HepG2 (cell line): ENCODE measurements around the gene VAMP8. TPM values are rescaled to one million over a fixed set of nuclear protein-coding genes. Genes with fewer than 3 reads are reported as not detected.

Source experiments
- ELF1 ChIP-seq: sonication (generic); formaldehyde crosslinking; IDR thresholded peaks from 2 replicates; pipeline ENCODE4 v1.4.0; 2020; ENCODE audit warnings: missing genetic modification reagents
- GPN1 ChIP-seq: sonication (generic); formaldehyde crosslinking; IDR thresholded peaks from 2 replicates; pipeline ENCODE4 v1.5.1; 2020; ENCODE audit warnings: missing genetic modification reagents, borderline replicate concordance
- HMG20A ChIP-seq: IDR thresholded peaks from 2 replicates; pipeline ENCODE4 v1.6.1; 2016; ENCODE audit warnings: borderline replicate concordance
- JUNB ChIP-seq: sonication (generic); formaldehyde crosslinking; IDR thresholded peaks from 2 replicates; pipeline ENCODE4 v1.8.0; 2022; ENCODE audit warnings: missing genetic modification reagents, mild to moderate bottlenecking, borderline replicate concordance
- KDM4B ChIP-seq: sonication (generic); formaldehyde crosslinking; IDR thresholded peaks from 2 replicates; pipeline ENCODE4 v1.4.0; 2020; ENCODE audit warnings: missing genetic modification reagents
- MXD4 ChIP-seq: IDR thresholded peaks from 2 replicates; pipeline ENCODE4 v1.6.1; 2016; ENCODE audit warnings: mild to moderate bottlenecking, missing biosample characterization, missing genetic modification reagents
- NFKB2 ChIP-seq: sonication (generic); formaldehyde crosslinking; IDR thresholded peaks from 2 replicates; pipeline ENCODE4 v1.4.0; 2020; ENCODE audit warnings: missing genetic modification reagents, borderline replicate concordance
- RELA ChIP-seq: sonication (generic); formaldehyde crosslinking; IDR thresholded peaks from 2 replicates; pipeline ENCODE4 v1.4.0; 2020; ENCODE audit warnings: missing genetic modification reagents
- SMAD9 ChIP-seq: sonication (generic); formaldehyde crosslinking; IDR thresholded peaks from 2 replicates; pipeline ENCODE4 v1.5.1; 2020; ENCODE audit warnings: mild to moderate bottlenecking, missing genetic modification reagents
- SNRNP70 ChIP-seq: fragments of 200-400 bp; formaldehyde crosslinking; IDR thresholded peaks from 2 replicates; pipeline ENCODE4 v1.6.1; 2017; ENCODE audit warnings: mild to moderate bottlenecking, low read depth, low read length, moderate library complexity
- SOX13 ChIP-seq, 3 experiments: fragments of 450-650 bp in 1 of 3; sonication (generic) in 1 of 3; formaldehyde crosslinking in 1 of 3; IDR thresholded peaks in 2 of 3; conservative IDR thresholded peaks in 1 of 3; 2 replicates each; pipeline versions ENCODE4 v1.5.0 to v1.6.1; 2016 to 2020; ENCODE audit warnings: antibody characterized with exemption in 1 of 3, mild to moderate bottlenecking in 1 of 3, missing compliant biosample characterization in 1 of 3, missing genetic modification reagents in 1 of 3, moderate library complexity in 1 of 3
- ZBTB34 ChIP-seq: sonication (generic); formaldehyde crosslinking; IDR thresholded peaks from 2 replicates; pipeline ENCODE4 v1.8.0; 2022; ENCODE audit warnings: mild to moderate bottlenecking, missing genetic modification reagents
- ZNF276 ChIP-seq: sonication (generic); formaldehyde crosslinking; IDR thresholded peaks from 2 replicates; pipeline ENCODE4 v1.4.0; 2020; ENCODE audit warnings: mild to moderate bottlenecking, low read depth, missing genetic modification reagents
- ZNF383 ChIP-seq: sonication (generic); formaldehyde crosslinking; IDR thresholded peaks from 2 replicates; pipeline ENCODE4 v1.4.0; 2020; ENCODE audit warnings: missing genetic modification reagents, mild to moderate bottlenecking, borderline replicate concordance
- polyA plus RNA-seq, 8 experiments: library from polyadenylated mRNA; depleted of rRNA in 3 of 8; stranded (reverse) in 7 of 8; unstranded in 1 of 8; fragments of >200 nt; fragmentation: Illumina TruSeq in 4 of 8; extraction: Trizol in 4 of 8; gene quantifications; 2 replicates each; pipeline versions ENCODE4 v1.2.1 to v1.2.3, GENCODE V29; 2011 to 2016; ENCODE audit warnings: low read depth in 4 of 8, missing spikeins in 1 of 8, mixed read lengths in 1 of 8; ENCODE audit not compliant: insufficient read depth in 1 of 8
- total RNA-seq, 5 experiments: library from RNA; depleted of rRNA; stranded (reverse); fragments of >200 nt; fragmentation: Illumina TruSeq; extraction: Trizol; gene quantifications; 2 replicates each; pipeline ENCODE4 v1.2.3, GENCODE V29; 2016; ENCODE audit warnings: low read depth in 1 of 5
- TF ChIP-seq, protein P1 (sequence below): sonication (generic); formaldehyde crosslinking; IDR thresholded peaks from 2 replicates; pipeline ENCODE4 v1.4.0; 2020; ENCODE audit warnings: missing genetic modification reagents
- TF ChIP-seq, protein P2 (sequence below): sonication (generic); formaldehyde crosslinking; IDR thresholded peaks from 2 replicates; pipeline ENCODE4 v1.4.0; 2020; ENCODE audit warnings: mild to moderate bottlenecking, missing genetic modification reagents
- TF ChIP-seq, protein P3 (sequence below), 2 experiments: fragments of 450-650 bp in 1 of 2; sonication (generic) in 1 of 2; formaldehyde crosslinking; IDR thresholded peaks; 2 replicates each; pipeline versions ENCODE4 v1.5.0 to v1.8.0; 2020 to 2022; ENCODE audit warnings: mild to moderate bottlenecking in 1 of 2, missing genetic modification reagents in 1 of 2
- TF ChIP-seq, protein P4 (sequence below): IDR thresholded peaks from 2 replicates; pipeline ENCODE4 v1.6.1; 2016; ENCODE audit warnings: control low read depth

VAMP8 gene
- total and polyA plus RNA-seq, 2 of the 13 experiments (the other 11 are each of a cell fraction or from before 2014, with no cell fraction given), result 83.3 to 157 TPM

- TF ChIP-seq, protein P1, sequence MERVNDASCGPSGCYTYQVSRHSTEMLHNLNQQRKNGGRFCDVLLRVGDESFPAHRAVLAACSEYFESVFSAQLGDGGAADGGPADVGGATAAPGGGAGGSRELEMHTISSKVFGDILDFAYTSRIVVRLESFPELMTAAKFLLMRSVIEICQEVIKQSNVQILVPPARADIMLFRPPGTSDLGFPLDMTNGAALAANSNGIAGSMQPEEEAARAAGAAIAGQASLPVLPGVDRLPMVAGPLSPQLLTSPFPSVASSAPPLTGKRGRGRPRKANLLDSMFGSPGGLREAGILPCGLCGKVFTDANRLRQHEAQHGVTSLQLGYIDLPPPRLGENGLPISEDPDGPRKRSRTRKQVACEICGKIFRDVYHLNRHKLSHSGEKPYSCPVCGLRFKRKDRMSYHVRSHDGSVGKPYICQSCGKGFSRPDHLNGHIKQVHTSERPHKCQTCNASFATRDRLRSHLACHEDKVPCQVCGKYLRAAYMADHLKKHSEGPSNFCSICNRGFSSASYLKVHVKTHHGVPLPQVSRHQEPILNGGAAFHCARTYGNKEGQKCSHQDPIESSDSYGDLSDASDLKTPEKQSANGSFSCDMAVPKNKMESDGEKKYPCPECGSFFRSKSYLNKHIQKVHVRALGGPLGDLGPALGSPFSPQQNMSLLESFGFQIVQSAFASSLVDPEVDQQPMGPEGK, result peak; percentile 83
- TF ChIP-seq GPN1, result peak; percentile 55; the same call in 1 of the 2 replicates
- 0 out of 2 replicates have a peak, but pooled peaks have one; percentile 63 for TF ChIP-seq KDM4B
- no peak for TF ChIP-seq ZNF383 (CRISPR knock-in tag)
- TF ChIP-seq MXD4 (CRISPR knock-in tag), result no peak
- TF ChIP-seq ZNF276 (CRISPR knock-in tag), result peak; percentile 46; the same call in 1 of the 2 replicates
- TF ChIP-seq RELA, result no peak
- peak; percentile 62; the same call in 1 of the 2 replicates for TF ChIP-seq NFKB2 (CRISPR knock-in tag)
- no peak for TF ChIP-seq HMG20A (CRISPR knock-in tag)
- TF ChIP-seq ELF1 (CRISPR knock-in tag), result peak; percentile 36
- TF ChIP-seq, protein P2, sequence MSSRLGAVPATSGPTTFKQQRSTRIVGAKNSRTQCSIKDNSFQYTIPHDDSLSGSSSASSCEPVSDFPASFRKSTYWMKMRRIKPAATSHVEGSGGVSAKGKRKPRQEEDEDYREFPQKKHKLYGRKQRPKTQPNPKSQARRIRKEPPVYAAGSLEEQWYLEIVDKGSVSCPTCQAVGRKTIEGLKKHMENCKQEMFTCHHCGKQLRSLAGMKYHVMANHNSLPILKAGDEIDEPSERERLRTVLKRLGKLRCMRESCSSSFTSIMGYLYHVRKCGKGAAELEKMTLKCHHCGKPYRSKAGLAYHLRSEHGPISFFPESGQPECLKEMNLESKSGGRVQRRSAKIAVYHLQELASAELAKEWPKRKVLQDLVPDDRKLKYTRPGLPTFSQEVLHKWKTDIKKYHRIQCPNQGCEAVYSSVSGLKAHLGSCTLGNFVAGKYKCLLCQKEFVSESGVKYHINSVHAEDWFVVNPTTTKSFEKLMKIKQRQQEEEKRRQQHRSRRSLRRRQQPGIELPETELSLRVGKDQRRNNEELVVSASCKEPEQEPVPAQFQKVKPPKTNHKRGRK, result no peak
- TF ChIP-seq, protein P3, sequence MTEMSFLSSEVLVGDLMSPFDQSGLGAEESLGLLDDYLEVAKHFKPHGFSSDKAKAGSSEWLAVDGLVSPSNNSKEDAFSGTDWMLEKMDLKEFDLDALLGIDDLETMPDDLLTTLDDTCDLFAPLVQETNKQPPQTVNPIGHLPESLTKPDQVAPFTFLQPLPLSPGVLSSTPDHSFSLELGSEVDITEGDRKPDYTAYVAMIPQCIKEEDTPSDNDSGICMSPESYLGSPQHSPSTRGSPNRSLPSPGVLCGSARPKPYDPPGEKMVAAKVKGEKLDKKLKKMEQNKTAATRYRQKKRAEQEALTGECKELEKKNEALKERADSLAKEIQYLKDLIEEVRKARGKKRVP (CRISPR knock-in tag; IDR thresholded peaks at IDR 0.05), result 0 out of 4 replicates have a peak, but pooled peaks of 1 of the 2 experiments have one; percentile 19
- TF ChIP-seq ZBTB34 (CRISPR knock-in tag), result 0 out of 2 replicates have a peak, but pooled peaks have one; percentile 45
- no peak for TF ChIP-seq SOX13 (IDR thresholded peaks at IDR 0.05)
- peak in 1 of 2 experiments; percentile 44; a peak in 1 of 4 replicates for TF ChIP-seq SOX13 (CRISPR knock-in tag; conservative IDR thresholded peaks at IDR 0.05 in 1 of 2, IDR thresholded peaks at IDR 0.05 in 1 of 2)
- 0 out of 2 replicates have a peak, but pooled peaks have one; percentile 11 for TF ChIP-seq SMAD9 (CRISPR knock-in tag)
- TF ChIP-seq, protein P4, sequence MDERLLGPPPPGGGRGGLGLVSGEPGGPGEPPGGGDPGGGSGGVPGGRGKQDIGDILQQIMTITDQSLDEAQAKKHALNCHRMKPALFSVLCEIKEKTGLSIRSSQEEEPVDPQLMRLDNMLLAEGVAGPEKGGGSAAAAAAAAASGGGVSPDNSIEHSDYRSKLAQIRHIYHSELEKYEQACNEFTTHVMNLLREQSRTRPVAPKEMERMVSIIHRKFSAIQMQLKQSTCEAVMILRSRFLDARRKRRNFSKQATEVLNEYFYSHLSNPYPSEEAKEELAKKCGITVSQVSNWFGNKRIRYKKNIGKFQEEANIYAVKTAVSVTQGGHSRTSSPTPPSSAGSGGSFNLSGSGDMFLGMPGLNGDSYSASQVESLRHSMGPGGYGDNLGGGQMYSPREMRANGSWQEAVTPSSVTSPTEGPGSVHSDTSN (CRISPR knock-in tag), result no peak
- no peak for TF ChIP-seq JUNB (CRISPR knock-in tag)
- no peak for TF ChIP-seq SNRNP70
Measured at GRCh38 chr2:85601771-85602475, 24.5 kb downstream of the VAMP8 start (continued).
